OCI-LY1 (cell line): ENCODE data around the gene NDUFV3.
"Not testable (repeated sequence)": the region's sequence is repeated elsewhere in the genome, so short reads cannot be mapped to it uniquely, and the experiment has no call there.

Experiments used
- H2AFZ ChIP-seq: fragments of 200-600 bp; sonication (generic), shearing (Covaris generic); 2 replicates; pipeline ENCODE4 v1.6.0; 2014; ENCODE audit warnings: antibody characterized with exemption, mild to moderate bottlenecking, low read length
- H3F3A ChIP-seq: fragments of 200-600 bp; sonication (generic), shearing (Covaris generic); 2 replicates; pipeline ENCODE4 v1.6.0; 2014; ENCODE audit warnings: mild to moderate bottlenecking, antibody characterized with exemption, low read length, moderate library complexity; ENCODE audit not compliant: insufficient read depth
- H3K27ac ChIP-seq: fragments of 200-600 bp; sonication (generic); 2 replicates; pipeline ENCODE4 v1.5.1; 2014; ENCODE audit warnings: low read length, mixed run types, mild to moderate bottlenecking, low read depth; ENCODE audit not compliant: poor library complexity, severe bottlenecking
- H3K27me3 ChIP-seq: fragments of 200-600 bp; sonication (generic); 2 replicates; pipeline ENCODE4 v1.6.0; 2014; ENCODE audit warnings: antibody characterized with exemption, mild to moderate bottlenecking, low read length, moderate library complexity; ENCODE audit not compliant: insufficient read depth
- H3K36me3 ChIP-seq: fragments of 200-600 bp; sonication (generic); 2 replicates; pipeline ENCODE4 v1.6.1; 2014; ENCODE audit warnings: mild to moderate bottlenecking, antibody characterized with exemption, low read length, moderate library complexity, mixed read lengths; ENCODE audit not compliant: insufficient read depth
- H3K4me1 ChIP-seq: fragments of 200-600 bp; sonication (generic); 2 replicates; pipeline ENCODE4 v1.5.1; 2014; ENCODE audit warnings: mild to moderate bottlenecking, low read length, moderate library complexity; ENCODE audit not compliant: insufficient read depth, severe bottlenecking
- H3K4me2 ChIP-seq: fragments of 200-600 bp; sonication (generic), shearing (Covaris generic); 2 replicates; pipeline ENCODE4 v1.6.1; 2014; ENCODE audit warnings: low read length
- H3K4me3 ChIP-seq: fragments of 200-600 bp; sonication (generic); 2 replicates; pipeline ENCODE4 v1.5.1; 2014; ENCODE audit warnings: low read length, low read depth, mild to moderate bottlenecking, mixed read lengths; ENCODE audit not compliant: poor library complexity, severe bottlenecking
- H3K79me2 ChIP-seq: fragments of 200-600 bp; shearing (Covaris generic); 2 replicates; pipeline ENCODE4 v1.6.1; 2016; ENCODE audit warnings: mixed run types, low read length, mixed read lengths; ENCODE audit not compliant: insufficient read depth
- H3K9ac ChIP-seq: fragments of 200-600 bp; sonication (generic), shearing (Covaris generic); 2 replicates; pipeline ENCODE4 v1.6.1; 2014; ENCODE audit warnings: mild to moderate bottlenecking, low read length, mixed read lengths
- H3K9me2 ChIP-seq: fragments of 200-600 bp; sonication (generic), shearing (Covaris generic); 2 replicates; pipeline ENCODE4 v1.6.1; 2014; ENCODE audit warnings: low read depth, mild to moderate bottlenecking, low read length, mixed read lengths
- H3K9me3 ChIP-seq: fragments of 200-600 bp; shearing (Covaris generic); 2 replicates; pipeline ENCODE4 v1.6.1; 2014; ENCODE audit warnings: low read length, mixed read lengths
- H4K20me1 ChIP-seq: fragments of 200-600 bp; sonication (generic), shearing (Covaris generic); 2 replicates; pipeline ENCODE4 v1.6.0; 2016; ENCODE audit warnings: mild to moderate bottlenecking, low read length; ENCODE audit not compliant: insufficient read depth
- EZH2 ChIP-seq: fragments of 200-600 bp; sonication (generic), shearing (Covaris generic); IDR thresholded peaks from 2 replicates; pipeline ENCODE4 v1.8.0; 2017; ENCODE audit warnings: borderline replicate concordance, mixed run types, mild to moderate bottlenecking, antibody characterized with exemption, low read length, moderate library complexity, mixed read lengths
- TF ChIP-seq, protein P1 (sequence below): fragments of 200-600 bp; sonication (generic), shearing (Covaris generic); IDR thresholded peaks from 2 replicates; pipeline ENCODE4 v1.5.1; 2017; ENCODE audit warnings: mild to moderate bottlenecking, antibody characterized with exemption, low read length, moderate library complexity, mixed read lengths

Gene NDUFV3

DNA sequence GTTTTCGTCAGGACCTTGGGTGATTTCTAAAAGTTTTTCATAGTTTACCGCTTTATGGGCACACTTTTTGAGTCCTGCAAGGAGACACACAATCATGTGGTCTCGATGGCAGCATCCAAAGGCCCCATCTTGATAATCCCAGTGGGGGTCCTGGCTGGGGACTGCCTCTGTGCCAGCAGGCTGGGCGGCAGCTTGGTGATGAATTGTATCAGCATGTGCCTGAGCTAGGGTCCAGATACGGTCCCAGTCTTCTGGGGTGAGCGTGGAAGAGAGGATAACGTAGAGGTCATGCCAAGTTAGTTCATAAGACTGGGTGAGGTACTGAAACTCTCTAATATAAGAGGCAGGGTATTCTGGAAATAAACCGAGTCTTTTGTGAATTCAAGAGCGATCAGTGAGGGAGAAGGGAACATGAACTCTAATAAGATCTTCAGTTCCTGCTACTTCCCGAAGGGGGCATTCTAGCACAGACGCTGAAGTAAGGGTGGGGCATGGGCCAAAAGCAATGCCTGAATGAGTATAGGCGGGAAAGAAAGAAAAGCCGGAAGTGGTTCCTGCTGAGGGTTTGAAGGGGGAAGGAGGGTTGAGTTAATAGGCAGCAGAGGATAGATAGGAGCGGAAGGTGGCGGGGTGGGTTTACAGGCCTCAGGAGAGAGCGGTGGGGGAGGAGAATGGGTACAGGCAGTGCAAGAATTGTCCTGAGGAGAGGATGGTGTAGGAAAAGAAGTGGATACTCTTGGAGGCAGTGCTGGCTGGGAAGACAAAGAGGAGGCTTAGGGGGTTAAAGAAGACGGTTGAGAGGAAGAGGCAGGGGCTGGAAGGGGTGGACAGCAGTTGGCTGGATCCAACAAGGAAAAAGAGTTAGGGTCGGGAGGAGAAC is 30.7 kb downstream of the NDUFV3 start:
- Histone ChIP-seq H2AFZ (no peak overlapping the region), H3F3A (no peaks in the 10 kb centered on the region), H4K20me1 (no peaks in the 10 kb centered on the region), H3K9ac (peak overlapping the region; percentile 61), H3K9me3 (no peaks in the 10 kb centered on the region), H3K27ac (peak overlapping the region; percentile 66), H3K9me2 (no peaks in the 10 kb centered on the region), H3K27me3 (no peaks in the 10 kb centered on the region), H3K4me2 (peak overlapping the region; percentile 60), H3K4me1 (peaks cover 18% of the 10 kb centered on the region), H3K4me3 (peak overlapping the region; percentile 35), H3K36me3 (no peaks in the 10 kb centered on the region), H3K79me2 (no peaks in the 10 kb centered on the region)
- no peak for TF ChIP-seq EZH2
- TF ChIP-seq, protein P1, sequence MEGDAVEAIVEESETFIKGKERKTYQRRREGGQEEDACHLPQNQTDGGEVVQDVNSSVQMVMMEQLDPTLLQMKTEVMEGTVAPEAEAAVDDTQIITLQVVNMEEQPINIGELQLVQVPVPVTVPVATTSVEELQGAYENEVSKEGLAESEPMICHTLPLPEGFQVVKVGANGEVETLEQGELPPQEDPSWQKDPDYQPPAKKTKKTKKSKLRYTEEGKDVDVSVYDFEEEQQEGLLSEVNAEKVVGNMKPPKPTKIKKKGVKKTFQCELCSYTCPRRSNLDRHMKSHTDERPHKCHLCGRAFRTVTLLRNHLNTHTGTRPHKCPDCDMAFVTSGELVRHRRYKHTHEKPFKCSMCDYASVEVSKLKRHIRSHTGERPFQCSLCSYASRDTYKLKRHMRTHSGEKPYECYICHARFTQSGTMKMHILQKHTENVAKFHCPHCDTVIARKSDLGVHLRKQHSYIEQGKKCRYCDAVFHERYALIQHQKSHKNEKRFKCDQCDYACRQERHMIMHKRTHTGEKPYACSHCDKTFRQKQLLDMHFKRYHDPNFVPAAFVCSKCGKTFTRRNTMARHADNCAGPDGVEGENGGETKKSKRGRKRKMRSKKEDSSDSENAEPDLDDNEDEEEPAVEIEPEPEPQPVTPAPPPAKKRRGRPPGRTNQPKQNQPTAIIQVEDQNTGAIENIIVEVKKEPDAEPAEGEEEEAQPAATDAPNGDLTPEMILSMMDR, result peak; percentile 84

DNA sequence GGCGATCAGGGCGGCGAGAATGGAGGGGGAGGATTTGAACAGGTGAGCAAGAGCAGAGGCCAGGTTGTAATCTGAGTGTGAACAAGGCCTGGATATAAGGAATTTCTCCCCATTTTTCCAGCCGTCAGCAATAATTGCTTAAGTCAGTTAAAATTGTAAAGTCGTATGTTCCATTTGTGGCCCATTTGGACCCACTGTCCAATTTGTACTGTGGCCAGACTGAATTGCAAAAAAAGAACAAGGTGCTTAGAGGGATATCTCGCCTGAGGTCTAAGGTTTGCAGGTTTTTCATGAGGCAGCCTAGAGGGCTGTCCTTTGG is 31.3 kb downstream of the NDUFV3 start:
- Histone ChIP-seq H3K36me3 (no peaks in the 10 kb centered on the region), H3K4me1 (peaks cover 18% of the 10 kb centered on the region), H3K9me2 (no peaks in the 10 kb centered on the region), H3F3A (no peaks in the 10 kb centered on the region), H3K27me3 (no peaks in the 10 kb centered on the region), H3K79me2 (no peaks in the 10 kb centered on the region), H3K4me2 (peak overlapping the region; percentile 60), H3K27ac (peak overlapping the region; percentile 66), H3K9ac (peak overlapping the region; percentile 61), H4K20me1 (no peaks in the 10 kb centered on the region), H2AFZ (no peak overlapping the region), H3K4me3 (peak overlapping the region; percentile 35), H3K9me3 (no peaks in the 10 kb centered on the region)
- TF ChIP-seq EZH2, result no peak
- TF ChIP-seq, protein P1, result no peak

DNA sequence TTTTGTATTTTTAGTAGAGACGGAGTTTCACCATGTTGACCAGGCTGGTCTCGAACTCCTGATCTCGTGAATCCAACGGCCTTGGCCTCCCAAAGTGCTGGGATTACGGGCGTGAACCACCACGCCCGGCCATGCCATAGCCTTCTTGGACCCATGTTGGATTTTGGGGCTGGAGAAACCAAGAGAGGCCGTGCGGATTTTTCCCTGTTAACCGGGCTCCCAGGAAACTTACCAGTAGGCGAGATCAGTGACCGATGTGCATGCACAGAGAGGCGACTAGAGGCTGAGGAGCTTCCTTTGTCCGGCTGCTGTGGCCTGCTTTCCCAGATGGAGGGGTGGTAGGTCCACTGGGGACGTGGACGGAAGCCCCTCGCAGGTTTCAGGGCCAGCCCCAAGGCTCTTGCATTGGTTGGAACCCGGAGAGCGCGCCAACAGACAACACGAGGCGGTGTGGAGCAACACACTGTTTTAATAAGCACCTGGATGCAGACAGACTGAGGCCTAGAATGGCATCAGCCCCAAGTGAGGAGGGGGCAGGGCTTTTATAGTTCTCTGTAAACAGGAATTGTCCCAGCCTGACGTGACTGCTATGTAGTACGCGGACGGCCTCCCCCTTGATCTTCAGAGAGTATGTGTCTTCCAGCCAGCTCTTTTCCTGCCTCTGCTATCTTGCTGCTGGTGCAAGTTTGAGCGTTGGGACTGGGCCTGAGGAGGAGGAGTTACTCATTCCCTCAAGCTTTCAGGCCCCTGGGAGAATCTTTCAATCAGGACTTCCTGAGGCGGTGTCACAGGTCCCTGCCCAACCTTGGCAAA is 32.2 kb downstream of the NDUFV3 start, which contains the start of gene ERVH48-1:
Gene ERVH48-1, minus strand, starts transcription at position 517 of the 813 bp plus-strand sequence. CDS start 6,624 bp downstream, outside the sequence.
- Histone ChIP-seq H3K27me3 (no peaks in the 10 kb centered on the region), H3K36me3 (no peaks in the 10 kb centered on the region), H3K4me3 (peak within 1 kb of the TSS; percentile 35), H3K9me2 (no peaks in the 10 kb centered on the region), H2AFZ (no peak within 1 kb of the TSS), H3K9me3 (no peaks in the 10 kb centered on the region), H3K4me2 (peak within 1 kb of the TSS; percentile 60; the same call in 1 of the 2 replicates), H3K27ac (peak within 1 kb of the TSS; percentile 74), H3K79me2 (no peaks in the 10 kb centered on the region), H3K4me1 (peaks cover 18% of the 10 kb centered on the region), H4K20me1 (no peaks in the 10 kb centered on the region), H3F3A (no peaks in the 10 kb centered on the region), H3K9ac (peak within 1 kb of the TSS; percentile 61; the same call in 1 of the 2 replicates)
- no peak for TF ChIP-seq EZH2
- TF ChIP-seq, protein P1, result no peak

DNA sequence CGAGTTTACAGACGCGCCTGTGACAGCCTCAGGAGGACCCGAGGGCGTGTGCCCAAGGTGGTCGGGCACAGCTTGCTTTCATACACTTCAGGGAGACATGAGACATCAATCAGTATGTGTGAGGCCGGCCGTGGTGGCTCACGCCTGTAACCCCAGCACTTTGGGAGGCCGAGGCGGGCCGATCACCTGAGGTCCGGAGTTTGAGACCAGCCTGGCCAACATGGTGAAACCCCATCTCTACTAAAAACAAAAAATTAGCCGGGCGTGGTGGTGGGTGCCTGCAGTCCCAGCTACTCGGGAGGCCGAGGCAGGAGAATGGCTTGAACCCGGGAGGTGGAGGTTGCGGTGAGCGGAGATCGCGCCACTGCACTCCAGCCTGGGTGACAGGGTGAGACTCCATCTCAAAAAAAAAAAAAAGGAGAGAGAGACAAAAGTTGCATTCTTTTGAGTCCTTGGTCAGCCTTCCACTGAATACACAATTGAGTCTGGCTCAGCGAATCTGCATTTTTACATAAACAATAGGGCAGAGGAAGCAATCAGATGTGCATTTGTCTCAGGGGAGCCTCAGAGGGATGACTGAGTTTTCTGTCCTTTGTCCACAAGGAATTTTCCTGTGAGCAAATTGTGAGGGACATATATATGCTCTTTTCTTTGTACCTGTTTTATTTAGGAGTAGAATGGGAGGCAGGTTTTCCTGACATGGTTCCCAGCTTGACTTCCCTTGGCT is 34.5 kb downstream of the NDUFV3 start:
- H3K4me1 ChIP-seq, result peaks cover 32% of the 10 kb centered on the region
- H2AFZ ChIP-seq, H4K20me1 ChIP-seq, H3F3A ChIP-seq, H3K36me3 ChIP-seq, H3K27me3 ChIP-seq, H3K9me3 ChIP-seq, H3K9ac ChIP-seq, H3K79me2 ChIP-seq, H3K4me3 ChIP-seq, H3K4me2 ChIP-seq, H3K27ac ChIP-seq, H3K9me2 ChIP-seq: not testable (repeated sequence)
